ENCODE data around the gene DEFB131A. TPM values are rescaled to one million over a fixed set of nuclear protein-coding genes. Genes with fewer than 3 reads are reported as not detected.
A peak's percentile ranks its signal among the peaks of the same experiment; 100 is the strongest.
"Not testable (repeated sequence)": the region's sequence is repeated elsewhere in the genome, so short reads cannot be mapped to it uniquely, and the experiment has no call there.

The DEFB131A gene
- total RNA-seq, 1 experiment from 2014 or later: not detected

DNA sequence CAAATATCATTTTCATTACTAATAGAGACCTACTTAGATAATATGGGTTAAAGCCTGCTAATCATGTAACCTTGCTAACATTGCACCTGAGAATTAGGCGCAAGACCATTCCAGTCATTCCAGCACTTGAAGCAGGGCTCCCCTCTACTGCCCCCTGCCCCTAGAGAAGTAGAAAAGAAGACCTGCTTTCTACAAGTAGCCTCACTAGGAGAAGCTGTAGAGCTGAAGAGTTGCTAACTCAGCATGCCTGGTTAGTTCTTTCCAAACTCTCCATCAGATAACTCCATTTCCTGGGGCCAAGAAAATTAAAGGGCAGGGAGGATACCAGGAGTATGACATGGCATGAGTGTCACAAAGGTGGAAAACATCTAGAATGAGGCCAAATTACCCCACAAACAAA lies 14.2 kb upstream of the DEFB131A start:
- TF ChIP-seq, protein P1, sequence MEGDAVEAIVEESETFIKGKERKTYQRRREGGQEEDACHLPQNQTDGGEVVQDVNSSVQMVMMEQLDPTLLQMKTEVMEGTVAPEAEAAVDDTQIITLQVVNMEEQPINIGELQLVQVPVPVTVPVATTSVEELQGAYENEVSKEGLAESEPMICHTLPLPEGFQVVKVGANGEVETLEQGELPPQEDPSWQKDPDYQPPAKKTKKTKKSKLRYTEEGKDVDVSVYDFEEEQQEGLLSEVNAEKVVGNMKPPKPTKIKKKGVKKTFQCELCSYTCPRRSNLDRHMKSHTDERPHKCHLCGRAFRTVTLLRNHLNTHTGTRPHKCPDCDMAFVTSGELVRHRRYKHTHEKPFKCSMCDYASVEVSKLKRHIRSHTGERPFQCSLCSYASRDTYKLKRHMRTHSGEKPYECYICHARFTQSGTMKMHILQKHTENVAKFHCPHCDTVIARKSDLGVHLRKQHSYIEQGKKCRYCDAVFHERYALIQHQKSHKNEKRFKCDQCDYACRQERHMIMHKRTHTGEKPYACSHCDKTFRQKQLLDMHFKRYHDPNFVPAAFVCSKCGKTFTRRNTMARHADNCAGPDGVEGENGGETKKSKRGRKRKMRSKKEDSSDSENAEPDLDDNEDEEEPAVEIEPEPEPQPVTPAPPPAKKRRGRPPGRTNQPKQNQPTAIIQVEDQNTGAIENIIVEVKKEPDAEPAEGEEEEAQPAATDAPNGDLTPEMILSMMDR (IDR thresholded peaks at IDR 0.05; ENCODE audit: insufficient read depth in 1 of 2, low read depth in 1 of 2, low read length in 1 of 2, severe bottlenecking in 1 of 2, unreplicated experiment in 1 of 2): peak in 1 of 2 experiments; percentile 5
- CTCF ChIA-PET; H3K4me1 Mint-ChIP-seq (ENCODE audit: low read depth, unreplicated experiment); POLR2A ChIA-PET; H3K4me1 ChIP-seq; H3K4me3 ChIP-seq (ENCODE audit: low read depth, low read length); BruUV-seq (replicated peaks); H3K27me3 Mint-ChIP-seq (ENCODE audit: insufficient read depth, unreplicated experiment); H3K9me3 ChIP-seq; H3K27me3 ChIP-seq (replicated peaks; ENCODE audit: control insufficient read depth, insufficient read depth, low read length); H3K36me3 Mint-ChIP-seq (ENCODE audit: insufficient read depth, unreplicated experiment); intact Hi-C loops (cut with micrococcal nuclease; ENCODE audit: unreplicated experiment); H3K4me3 Mint-ChIP-seq (ENCODE audit: unreplicated experiment); H3K9me3 Mint-ChIP-seq (ENCODE audit: unreplicated experiment); H3K27ac Mint-ChIP-seq (ENCODE audit: unreplicated experiment); H3K36me3 ChIP-seq (ENCODE audit: control insufficient read depth, insufficient read depth, low read length): not testable (repeated sequence)
- peak in 1 of 2 experiments; percentile 17 for DNase-seq

DNA sequence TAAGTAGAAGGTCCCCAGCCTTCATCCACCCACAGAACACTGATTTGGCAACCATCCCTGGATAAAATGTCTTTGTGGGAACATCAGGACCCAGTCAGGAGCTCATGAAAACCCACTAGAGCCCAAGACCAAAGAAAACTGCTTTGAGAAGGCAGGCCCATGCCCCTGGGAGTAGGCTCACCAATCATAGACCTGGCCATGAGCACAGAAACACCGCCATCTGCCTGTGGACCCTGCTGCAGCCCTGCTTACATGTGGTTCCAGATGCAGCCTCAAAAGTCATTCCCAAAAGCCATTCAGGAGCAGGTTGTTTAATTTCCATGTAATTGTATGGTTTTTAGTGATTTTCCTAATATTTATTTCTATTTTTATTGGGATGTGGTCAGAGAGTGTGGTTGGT lies 10.9 kb upstream of the DEFB131A start:
- H3K4me1 ChIP-seq; H3K27me3 ChIP-seq (replicated peaks; ENCODE audit: control insufficient read depth, insufficient read depth, low read length); H3K27me3 Mint-ChIP-seq (ENCODE audit: insufficient read depth, unreplicated experiment); H3K9me3 ChIP-seq; H3K4me3 Mint-ChIP-seq (ENCODE audit: unreplicated experiment); H3K36me3 ChIP-seq (ENCODE audit: control insufficient read depth, insufficient read depth, low read length); H3K9me3 Mint-ChIP-seq (ENCODE audit: unreplicated experiment); H3K36me3 Mint-ChIP-seq (ENCODE audit: insufficient read depth, unreplicated experiment); CTCF ChIA-PET; H3K4me1 Mint-ChIP-seq (ENCODE audit: low read depth, unreplicated experiment); intact Hi-C loops (cut with micrococcal nuclease; ENCODE audit: unreplicated experiment); BruUV-seq (replicated peaks); POLR2A ChIA-PET; H3K27ac Mint-ChIP-seq (ENCODE audit: unreplicated experiment); H3K4me3 ChIP-seq (ENCODE audit: low read depth, low read length); DNase-seq: not testable (repeated sequence)

DNA sequence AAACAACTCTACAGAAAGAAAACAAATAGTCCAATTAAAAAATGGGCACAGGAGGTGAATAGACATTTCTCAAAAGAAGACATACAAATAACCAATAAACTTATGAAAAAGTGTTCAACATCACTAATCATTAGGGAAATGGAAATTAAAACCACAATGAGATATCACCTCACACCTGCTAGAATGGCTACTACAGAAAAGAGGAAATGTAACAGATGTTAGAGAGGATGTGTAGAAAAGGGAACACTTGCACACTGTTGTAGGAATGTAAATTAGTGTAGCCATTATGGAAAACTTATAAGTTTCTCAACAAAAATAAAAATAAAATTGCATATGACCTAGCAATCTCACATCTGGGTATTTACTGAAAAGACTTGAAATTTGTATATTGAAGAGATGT lies 7.5 kb upstream of the DEFB131A start:
- intact Hi-C loops (cut with micrococcal nuclease; ENCODE audit: unreplicated experiment); DNase-seq; H3K27me3 Mint-ChIP-seq (ENCODE audit: insufficient read depth, unreplicated experiment); H3K4me3 ChIP-seq (ENCODE audit: low read depth, low read length); POLR2A ChIA-PET; H3K36me3 Mint-ChIP-seq (ENCODE audit: insufficient read depth, unreplicated experiment); H3K9me3 Mint-ChIP-seq (ENCODE audit: unreplicated experiment); BruUV-seq (replicated peaks); H3K4me1 Mint-ChIP-seq (ENCODE audit: low read depth, unreplicated experiment); H3K36me3 ChIP-seq (ENCODE audit: control insufficient read depth, insufficient read depth, low read length); CTCF ChIA-PET; H3K4me3 Mint-ChIP-seq (ENCODE audit: unreplicated experiment); H3K9me3 ChIP-seq; H3K27ac Mint-ChIP-seq (ENCODE audit: unreplicated experiment); H3K4me1 ChIP-seq; H3K27me3 ChIP-seq (replicated peaks; ENCODE audit: control insufficient read depth, insufficient read depth, low read length): not testable (repeated sequence)

DNA sequence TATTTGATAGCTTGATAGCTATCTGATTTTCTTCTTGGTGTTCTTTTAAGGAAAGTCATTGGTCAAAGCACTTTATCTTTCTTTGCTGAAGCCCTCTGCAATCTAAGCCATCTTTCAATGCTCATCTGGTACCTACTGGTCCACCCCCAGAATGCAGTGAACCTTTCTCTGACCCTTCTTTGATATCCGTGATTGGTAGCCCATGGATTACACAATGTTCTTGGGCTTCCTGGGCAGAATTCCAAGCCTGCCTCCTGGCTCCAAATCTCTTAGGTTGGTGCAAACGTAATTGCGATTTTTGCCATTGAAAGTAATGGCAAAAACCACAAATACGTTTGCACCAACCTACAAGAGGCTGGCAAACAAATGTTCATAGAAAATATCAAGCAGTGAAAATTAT lies 1.9 kb upstream of the DEFB131A start:
- H3K4me1 ChIP-seq; H3K36me3 ChIP-seq (ENCODE audit: control insufficient read depth, insufficient read depth, low read length); H3K27ac Mint-ChIP-seq (ENCODE audit: unreplicated experiment); H3K4me1 Mint-ChIP-seq (ENCODE audit: low read depth, unreplicated experiment); H3K27me3 ChIP-seq (replicated peaks; ENCODE audit: control insufficient read depth, insufficient read depth, low read length); CTCF ChIA-PET; H3K4me3 Mint-ChIP-seq (ENCODE audit: unreplicated experiment); intact Hi-C loops (cut with micrococcal nuclease; ENCODE audit: unreplicated experiment); POLR2A ChIA-PET; BruUV-seq (replicated peaks); H3K4me3 ChIP-seq (ENCODE audit: low read depth, low read length); DNase-seq; H3K9me3 ChIP-seq; H3K9me3 Mint-ChIP-seq (ENCODE audit: unreplicated experiment); H3K36me3 Mint-ChIP-seq (ENCODE audit: insufficient read depth, unreplicated experiment): not testable (repeated sequence)
- H3K27me3 Mint-ChIP-seq (ENCODE audit: insufficient read depth, unreplicated experiment): peaks cover 12% of the 10 kb centered on the region

DNA sequence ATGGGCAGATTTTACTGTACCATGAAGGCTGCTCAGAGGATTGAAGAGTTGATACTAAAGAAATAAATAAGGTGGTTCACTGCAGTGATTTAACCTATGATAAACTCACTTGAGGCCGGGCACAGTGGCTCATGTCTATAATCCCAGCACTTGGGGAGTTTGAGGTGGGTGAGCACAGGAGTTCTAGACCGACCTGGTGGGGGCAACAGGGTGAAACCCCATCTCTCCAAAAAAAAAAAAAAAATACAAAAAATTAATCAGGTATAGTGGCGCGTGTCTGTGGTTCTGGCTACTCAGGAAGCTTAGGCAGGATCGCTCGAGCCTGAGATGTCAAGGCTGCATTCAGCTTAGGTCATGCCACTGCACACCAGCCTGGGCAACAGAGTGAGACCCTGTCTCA lies 467 bp downstream of the DEFB131A start:
- H3K9me3 ChIP-seq; H3K36me3 Mint-ChIP-seq (ENCODE audit: insufficient read depth, unreplicated experiment); BruUV-seq (replicated peaks); H3K27me3 ChIP-seq (replicated peaks; ENCODE audit: control insufficient read depth, insufficient read depth, low read length); H3K4me1 ChIP-seq; H3K27ac Mint-ChIP-seq (ENCODE audit: unreplicated experiment); H3K9me3 Mint-ChIP-seq (ENCODE audit: unreplicated experiment); H3K4me1 Mint-ChIP-seq (ENCODE audit: low read depth, unreplicated experiment); intact Hi-C loops (cut with micrococcal nuclease; ENCODE audit: unreplicated experiment); H3K27me3 Mint-ChIP-seq (ENCODE audit: insufficient read depth, unreplicated experiment); POLR2A ChIA-PET; DNase-seq; H3K4me3 Mint-ChIP-seq (ENCODE audit: unreplicated experiment); H3K4me3 ChIP-seq (ENCODE audit: low read depth, low read length); H3K36me3 ChIP-seq (ENCODE audit: control insufficient read depth, insufficient read depth, low read length); CTCF ChIA-PET: not testable (repeated sequence)

DNA sequence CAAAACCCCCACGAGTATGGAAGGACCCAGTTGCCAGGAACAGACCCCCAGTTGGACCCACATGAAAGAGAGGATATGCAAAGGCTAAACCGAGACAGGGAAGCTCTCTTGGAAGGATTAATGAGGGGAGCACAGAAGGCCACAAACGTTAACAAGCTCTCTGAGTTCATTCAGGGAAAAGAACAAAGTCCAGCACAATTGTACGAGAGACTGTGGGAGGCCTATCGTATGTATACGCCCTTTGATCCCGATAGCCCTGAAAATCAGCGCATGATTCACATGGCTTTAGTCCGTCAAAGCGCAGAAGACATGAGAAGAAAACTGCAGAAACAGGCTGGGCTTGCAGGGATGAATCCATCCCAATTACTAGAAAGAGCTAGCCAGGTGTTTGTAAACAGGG lies 8.0 kb downstream of the DEFB131A start:
- H3K27ac Mint-ChIP-seq (ENCODE audit: unreplicated experiment); DNase-seq; H3K36me3 ChIP-seq (ENCODE audit: control insufficient read depth, insufficient read depth, low read length); BruUV-seq (replicated peaks); CTCF ChIA-PET; H3K9me3 ChIP-seq; H3K36me3 Mint-ChIP-seq (ENCODE audit: insufficient read depth, unreplicated experiment); H3K9me3 Mint-ChIP-seq (ENCODE audit: unreplicated experiment); H3K4me1 ChIP-seq; H3K4me3 Mint-ChIP-seq (ENCODE audit: unreplicated experiment); H3K27me3 ChIP-seq (replicated peaks; ENCODE audit: control insufficient read depth, insufficient read depth, low read length); H3K4me3 ChIP-seq (ENCODE audit: low read depth, low read length); H3K4me1 Mint-ChIP-seq (ENCODE audit: low read depth, unreplicated experiment); POLR2A ChIA-PET; H3K27me3 Mint-ChIP-seq (ENCODE audit: insufficient read depth, unreplicated experiment); intact Hi-C loops (cut with micrococcal nuclease; ENCODE audit: unreplicated experiment): not testable (repeated sequence)

DNA sequence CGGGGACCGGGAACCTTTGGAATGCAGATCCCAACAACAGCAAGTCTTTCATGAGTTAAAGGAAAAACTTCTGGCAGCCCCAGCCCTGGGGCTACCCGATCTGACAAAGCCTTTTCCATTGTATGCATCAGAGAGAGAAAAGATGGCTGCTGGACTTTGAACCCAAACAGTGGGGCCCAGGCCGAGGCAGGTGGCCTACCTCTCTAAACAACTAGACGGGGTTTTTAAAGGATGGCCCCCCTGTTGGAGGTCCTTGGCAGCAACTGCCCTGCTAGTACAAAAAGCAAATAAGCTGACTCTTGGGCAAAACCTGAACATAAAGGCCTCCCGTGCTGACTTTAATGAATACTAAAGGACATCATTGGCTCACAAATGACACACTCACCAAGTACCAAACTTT lies 10.1 kb downstream of the DEFB131A start:
- H3K27me3 ChIP-seq (replicated peaks; ENCODE audit: control insufficient read depth, insufficient read depth, low read length); H3K36me3 Mint-ChIP-seq (ENCODE audit: insufficient read depth, unreplicated experiment); H3K27ac Mint-ChIP-seq (ENCODE audit: unreplicated experiment); CTCF ChIA-PET; intact Hi-C loops (cut with micrococcal nuclease; ENCODE audit: unreplicated experiment); BruUV-seq (replicated peaks); H3K4me1 ChIP-seq; H3K27me3 Mint-ChIP-seq (ENCODE audit: insufficient read depth, unreplicated experiment); POLR2A ChIA-PET; H3K9me3 Mint-ChIP-seq (ENCODE audit: unreplicated experiment); H3K4me3 Mint-ChIP-seq (ENCODE audit: unreplicated experiment); H3K4me1 Mint-ChIP-seq (ENCODE audit: low read depth, unreplicated experiment); H3K36me3 ChIP-seq (ENCODE audit: control insufficient read depth, insufficient read depth, low read length); H3K4me3 ChIP-seq (ENCODE audit: low read depth, low read length); H3K9me3 ChIP-seq: not testable (repeated sequence)
- peak in 1 of 2 experiments; percentile 17 for DNase-seq

Measured in Caco-2 (cell line).